Measurements from ENCODE around the gene SPART.

The SPART gene

GRCh38 chr13:36346222-36347083 is at the start of gene SPART:
TSS of gene SPART (minus strand) at chr13:36346394. CDS start at chr13:36335830, 10,564 bp downstream.
- DNase-seq: peak; percentile 31

GRCh38 chr13:36395280-36395679 is 49.1 kb upstream of the SPART start:
- DNase-seq: no peak

- no peak for DNase-seq
Measured at GRCh38 chr13:36385489-36385888, 39.3 kb upstream of the SPART start.

- no peak for DNase-seq
Measured at GRCh38 chr13:36382030-36382429, 35.8 kb upstream of the SPART start.

- no peak for DNase-seq
Measured at GRCh38 chr13:36377826-36378468, 31.8 kb upstream of the SPART start.

- no peak for DNase-seq
Measured at GRCh38 chr13:36374063-36374462, 27.9 kb upstream of the SPART start.

- DNase-seq: no peak
Measured at GRCh38 chr13:36371185-36371584, 25.0 kb upstream of the SPART start.

- no peak for DNase-seq
Measured at GRCh38 chr13:36370108-36370429, 23.9 kb upstream of the SPART start.

GRCh38 chr13:36369268-36370107 is 23.3 kb upstream of the SPART start:
- no peak for DNase-seq

- DNase-seq: no peak
Measured at GRCh38 chr13:36366031-36366430, 19.8 kb upstream of the SPART start.

- no peak for DNase-seq
Measured at GRCh38 chr13:36363366-36363863, 17.2 kb upstream of the SPART start.

- no peak for DNase-seq
Measured at GRCh38 chr13:36362914-36363313, 16.7 kb upstream of the SPART start.

- no peak for DNase-seq
Measured at GRCh38 chr13:36362251-36362650, 16.1 kb upstream of the SPART start.

- no peak for DNase-seq
Measured at GRCh38 chr13:36360903-36361302, 14.7 kb upstream of the SPART start.

GRCh38 chr13:36359301-36359950 is 13.2 kb upstream of the SPART start:
- no peak for DNase-seq

GRCh38 chr13:36358175-36358718 is 12.1 kb upstream of the SPART start:
- no peak for DNase-seq

- no peak for DNase-seq
Measured at GRCh38 chr13:36357692-36358091, 11.5 kb upstream of the SPART start.

GRCh38 chr13:36357231-36357630 is 11.0 kb upstream of the SPART start:
- DNase-seq: no peak

GRCh38 chr13:36356058-36356457 is 9.9 kb upstream of the SPART start:
- no peak for DNase-seq

GRCh38 chr13:36355632-36356031 is 9.4 kb upstream of the SPART start:
- no peak for DNase-seq

- no peak for DNase-seq
Measured at GRCh38 chr13:36354842-36355623, 8.8 kb upstream of the SPART start.

GRCh38 chr13:36353001-36353400 is 6.8 kb upstream of the SPART start:
- DNase-seq: no peak
